Fibroblast of lung (primary cell): ENCODE data around the gene TPT1. TPM values are rescaled to one million over a fixed set of nuclear protein-coding genes. Genes with fewer than 3 reads are reported as not detected.
"Not testable (repeated sequence)": the region's sequence is repeated elsewhere in the genome, so short reads cannot be mapped to it uniquely, and the experiment has no call there.

Experiments used
- DNase-seq, 2 donors: peaks; one replicate each; pipeline versions ENCODE4 v3.0.0 to v3.0.0-alpha.2; 2010; ENCODE audit warnings: low read depth in 2 of 2
- H2AFZ ChIP-seq: 2 replicates; pipeline ENCODE4 v1.5.1; 2012; ENCODE audit warnings: low read length, control low read depth, inconsistent platforms
- H3K27ac ChIP-seq: 2 replicates; pipeline ENCODE4 v1.5.1; 2011; ENCODE audit warnings: low read length, control low read depth; ENCODE audit not compliant: insufficient read depth
- H3K27me3 ChIP-seq: 2 replicates; pipeline ENCODE4 v1.5.1; 2011; ENCODE audit warnings: mild to moderate bottlenecking, low read length; ENCODE audit not compliant: control insufficient read depth, insufficient read depth
- H3K36me3 ChIP-seq: 2 replicates; pipeline ENCODE4 v1.5.1; 2011; ENCODE audit warnings: low read length; ENCODE audit not compliant: control insufficient read depth, insufficient read depth
- H3K4me1 ChIP-seq: 2 replicates; pipeline ENCODE4 v1.5.1; 2011; ENCODE audit warnings: low read length; ENCODE audit not compliant: control insufficient read depth, insufficient read depth; ENCODE audit errors: extremely low read depth
- H3K4me2 ChIP-seq: 2 replicates; pipeline ENCODE4 v1.5.1; 2011; ENCODE audit warnings: low read length, control low read depth; ENCODE audit not compliant: insufficient read depth; ENCODE audit errors: extremely low read depth
- H3K4me3 ChIP-seq, 4 experiments: fragments of 200-600 bp in 1 of 4; sonication (generic) in 1 of 4; replicated peaks in 1 of 4; 2 replicates each; pipeline ENCODE4 v1.5.1; 2011 to 2016; ENCODE audit warnings: low read length in 4 of 4, low read depth in 3 of 4, mild to moderate bottlenecking in 3 of 4, control low read depth in 2 of 4, inconsistent platforms in 1 of 4, mixed read lengths in 1 of 4; ENCODE audit not compliant: insufficient read depth in 1 of 4; ENCODE audit errors: control extremely low read depth in 1 of 4
- H3K79me2 ChIP-seq: 2 replicates; pipeline ENCODE4 v1.5.1; 2012; ENCODE audit warnings: mild to moderate bottlenecking, low read length, inconsistent platforms; ENCODE audit not compliant: control insufficient read depth, insufficient read depth
- H3K9ac ChIP-seq: 2 replicates; pipeline ENCODE4 v1.5.1; 2011; ENCODE audit warnings: mild to moderate bottlenecking, low read length, control low read depth; ENCODE audit not compliant: insufficient read depth
- H3K9me3 ChIP-seq: 2 replicates; pipeline ENCODE4 v1.5.1; 2012; ENCODE audit warnings: low read depth, low read length; ENCODE audit not compliant: control insufficient read depth, insufficient read depth
- H4K20me1 ChIP-seq: 2 replicates; pipeline ENCODE4 v1.5.1; 2011; ENCODE audit warnings: low read length; ENCODE audit not compliant: control insufficient read depth, insufficient read depth; ENCODE audit errors: extremely low read depth
- EZH2 ChIP-seq: IDR thresholded peaks from 2 replicates; pipeline ENCODE4 v1.5.1; 2012; ENCODE audit warnings: low read length, control low read depth, mild to moderate bottlenecking; ENCODE audit errors: missing control alignments
- polyA minus RNA-seq: library from RNA; depleted of rRNA, polyadenylated mRNA; stranded (reverse); fragments of >200 nt; gene quantifications from 2 replicates; pipeline ENCODE4 v1.2.3, GENCODE V29; 2011; ENCODE audit warnings: low replicate concordance
- polyA plus RNA-seq, 2 donors: library from polyadenylated mRNA; depleted of rRNA in 1 of 2; stranded (reverse) in 1 of 2; unstranded in 1 of 2; fragments of >200 nt; gene quantifications; 2 replicates each; pipeline ENCODE4 v1.2.1, GENCODE V29; 2011 to 2012; ENCODE audit warnings: missing spikeins in 1 of 2
- total RNA-seq: library from RNA; depleted of rRNA; stranded (reverse); fragments of >200 nt; gene quantifications from 2 replicates; pipeline ENCODE4 v1.2.1, GENCODE V29; 2014
- TF ChIP-seq, protein P1 (sequence below), 2 donors: IDR thresholded peaks in 1 of 2; conservative IDR thresholded peaks in 1 of 2; 1 replicate in 1 of 2; 2 replicates in 1 of 2; pipeline ENCODE4 v1.5.1; 2011 to 2012; ENCODE audit warnings: low read length in 2 of 2, control low read depth in 1 of 2, inconsistent platforms in 1 of 2, low read depth in 1 of 2, mild to moderate bottlenecking in 1 of 2

The TPT1 gene
- 2,237 and 3,546 TPM in 2 replicates for total RNA-seq
- 4,519 and 5,502 TPM in 2 replicates for polyA plus RNA-seq
- 4,029 and 5,282 TPM in 2 replicates for polyA plus RNA-seq (2012)
- 367 and 621 TPM in 2 replicates for polyA minus RNA-seq

DNA sequence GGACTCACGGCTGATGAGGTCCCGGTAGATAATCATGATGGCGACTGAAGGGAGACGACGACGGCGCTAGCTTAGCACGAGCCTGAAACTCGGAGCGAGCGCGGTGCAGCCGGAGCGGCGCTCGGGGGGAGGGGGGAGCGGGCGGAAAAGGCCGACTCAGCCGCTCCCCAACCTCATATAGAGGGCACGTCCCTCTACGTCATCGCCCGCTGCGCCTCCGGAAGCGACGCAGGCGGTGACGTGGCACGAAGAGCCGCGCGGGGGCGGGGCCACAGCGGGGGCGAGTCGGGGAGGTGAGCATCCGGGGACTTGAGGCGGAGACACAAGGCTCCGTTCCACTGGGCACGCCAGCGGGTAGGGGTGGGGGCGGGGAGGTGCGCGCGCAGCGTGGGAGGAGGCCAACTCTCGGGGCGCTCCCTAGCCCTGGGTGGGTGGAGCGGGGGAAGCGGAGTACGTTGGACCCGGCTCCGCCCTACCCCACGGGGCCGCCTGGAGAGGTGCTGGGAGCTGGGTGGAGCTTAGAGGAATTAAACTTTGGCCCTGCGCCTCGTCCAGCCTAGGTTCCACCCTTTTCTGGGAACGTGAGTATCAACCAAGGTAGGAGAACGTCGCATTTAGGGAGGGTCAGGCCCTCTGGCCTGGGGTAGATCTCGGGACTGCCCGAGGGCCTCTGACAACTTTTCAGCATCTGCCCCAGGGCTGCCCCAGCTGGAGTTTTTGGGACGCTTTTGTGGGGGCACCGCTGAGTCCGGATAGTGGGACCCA, at the start of gene TPT1:
TSS of gene TPT1 (minus strand) at position 150 of the 765 bp plus-strand sequence. CDS start at position 36, 114 bp downstream.
- Histone ChIP-seq H3K9ac (peak within 1 kb of the TSS; percentile 99), H3K36me3 (peaks cover 22% of the 10 kb centered on the region), H3K27ac (peak within 1 kb of the TSS; percentile 98), H3K79me2 (peaks cover 55% of the 10 kb centered on the region), H3K4me1 (peaks cover 3% of the 10 kb centered on the region), H3K4me3 (peak within 1 kb of the TSS; percentile 82 to 94 (median 88)), H3K27me3 (no peaks in the 10 kb centered on the region), H2AFZ (peak within 1 kb of the TSS; percentile 79), H3K4me2 (peak within 1 kb of the TSS; percentile 90), H4K20me1 (peaks cover 9% of the 10 kb centered on the region), H3K9me3 (no peaks in the 10 kb centered on the region)
- TF ChIP-seq EZH2, result no peak
- TF ChIP-seq, protein P1, sequence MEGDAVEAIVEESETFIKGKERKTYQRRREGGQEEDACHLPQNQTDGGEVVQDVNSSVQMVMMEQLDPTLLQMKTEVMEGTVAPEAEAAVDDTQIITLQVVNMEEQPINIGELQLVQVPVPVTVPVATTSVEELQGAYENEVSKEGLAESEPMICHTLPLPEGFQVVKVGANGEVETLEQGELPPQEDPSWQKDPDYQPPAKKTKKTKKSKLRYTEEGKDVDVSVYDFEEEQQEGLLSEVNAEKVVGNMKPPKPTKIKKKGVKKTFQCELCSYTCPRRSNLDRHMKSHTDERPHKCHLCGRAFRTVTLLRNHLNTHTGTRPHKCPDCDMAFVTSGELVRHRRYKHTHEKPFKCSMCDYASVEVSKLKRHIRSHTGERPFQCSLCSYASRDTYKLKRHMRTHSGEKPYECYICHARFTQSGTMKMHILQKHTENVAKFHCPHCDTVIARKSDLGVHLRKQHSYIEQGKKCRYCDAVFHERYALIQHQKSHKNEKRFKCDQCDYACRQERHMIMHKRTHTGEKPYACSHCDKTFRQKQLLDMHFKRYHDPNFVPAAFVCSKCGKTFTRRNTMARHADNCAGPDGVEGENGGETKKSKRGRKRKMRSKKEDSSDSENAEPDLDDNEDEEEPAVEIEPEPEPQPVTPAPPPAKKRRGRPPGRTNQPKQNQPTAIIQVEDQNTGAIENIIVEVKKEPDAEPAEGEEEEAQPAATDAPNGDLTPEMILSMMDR (conservative IDR thresholded peaks at IDR 0.05 in 1 of 2, IDR thresholded peaks at IDR 0.05 in 1 of 2; ENCODE audit: low read depth in 1 of 2, low read length in 2 of 2), result no peak
- peak; percentile 97 to 99 for DNase-seq

DNA sequence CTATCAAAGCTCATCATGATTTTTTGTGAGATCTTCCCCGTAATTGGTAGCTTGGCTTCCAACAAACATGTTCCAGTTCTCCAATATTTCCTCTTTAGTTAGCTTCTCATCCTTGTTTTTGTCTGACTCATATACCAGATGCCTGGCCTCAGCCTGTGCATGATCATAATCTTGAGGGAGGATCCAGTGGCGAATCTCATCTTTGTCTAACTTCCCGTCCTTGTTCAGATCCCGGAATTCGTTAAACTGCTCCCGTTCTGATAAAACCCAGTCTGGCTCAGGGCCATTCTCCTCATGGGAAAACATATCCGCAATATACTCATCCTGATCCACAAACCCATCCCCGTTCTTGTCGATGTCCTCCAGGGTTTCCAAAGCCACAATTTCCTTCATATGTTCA, 49.4 kb upstream of the TPT1 start:
- H3K27ac ChIP-seq, H3K36me3 ChIP-seq, H4K20me1 ChIP-seq, DNase-seq, H3K9me3 ChIP-seq, H3K27me3 ChIP-seq, H2AFZ ChIP-seq, H3K4me3 ChIP-seq, H3K4me1 ChIP-seq, H3K4me2 ChIP-seq, H3K79me2 ChIP-seq, H3K9ac ChIP-seq: not testable (repeated sequence)

DNA sequence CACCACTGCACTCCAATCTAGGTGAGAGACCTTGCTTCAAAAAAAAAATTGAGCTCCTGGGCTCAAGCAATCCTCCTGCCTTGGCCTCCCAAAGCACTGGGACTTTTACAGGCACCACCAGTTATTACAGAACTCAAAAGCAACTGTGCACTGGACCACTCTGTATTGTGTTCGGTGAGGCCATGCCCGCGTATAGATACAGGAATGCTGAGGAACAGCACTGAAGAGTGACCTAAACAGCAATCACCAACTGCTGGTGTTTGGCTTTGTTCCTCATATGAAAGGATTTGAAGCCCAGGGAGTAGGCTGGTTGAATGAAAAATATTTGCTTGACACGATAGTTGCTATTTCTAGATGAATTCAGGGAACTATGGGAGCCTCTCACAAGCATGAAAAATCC, 47.7 kb upstream of the TPT1 start:
- H3K9me3 ChIP-seq, result no peaks in the 10 kb centered on the region
- no peak overlapping the region for H3K4me3 ChIP-seq
- no peak overlapping the region for H3K27ac ChIP-seq
- H3K27me3 ChIP-seq, result no peaks in the 10 kb centered on the region
- no peak overlapping the region for H3K9ac ChIP-seq
- no peak overlapping the region for H3K4me2 ChIP-seq
- no peaks in the 10 kb centered on the region for H3K4me1 ChIP-seq
- TF ChIP-seq, protein P1 (conservative IDR thresholded peaks at IDR 0.05 in 1 of 2, IDR thresholded peaks at IDR 0.05 in 1 of 2; ENCODE audit: low read depth in 1 of 2, low read length in 2 of 2), result no peak
- no peak for TF ChIP-seq EZH2
- H3K79me2 ChIP-seq, result no peaks in the 10 kb centered on the region
- H2AFZ ChIP-seq, result no peak overlapping the region
- no peaks in the 10 kb centered on the region for H3K36me3 ChIP-seq
- DNase-seq, result no peak
- no peaks in the 10 kb centered on the region for H4K20me1 ChIP-seq

DNA sequence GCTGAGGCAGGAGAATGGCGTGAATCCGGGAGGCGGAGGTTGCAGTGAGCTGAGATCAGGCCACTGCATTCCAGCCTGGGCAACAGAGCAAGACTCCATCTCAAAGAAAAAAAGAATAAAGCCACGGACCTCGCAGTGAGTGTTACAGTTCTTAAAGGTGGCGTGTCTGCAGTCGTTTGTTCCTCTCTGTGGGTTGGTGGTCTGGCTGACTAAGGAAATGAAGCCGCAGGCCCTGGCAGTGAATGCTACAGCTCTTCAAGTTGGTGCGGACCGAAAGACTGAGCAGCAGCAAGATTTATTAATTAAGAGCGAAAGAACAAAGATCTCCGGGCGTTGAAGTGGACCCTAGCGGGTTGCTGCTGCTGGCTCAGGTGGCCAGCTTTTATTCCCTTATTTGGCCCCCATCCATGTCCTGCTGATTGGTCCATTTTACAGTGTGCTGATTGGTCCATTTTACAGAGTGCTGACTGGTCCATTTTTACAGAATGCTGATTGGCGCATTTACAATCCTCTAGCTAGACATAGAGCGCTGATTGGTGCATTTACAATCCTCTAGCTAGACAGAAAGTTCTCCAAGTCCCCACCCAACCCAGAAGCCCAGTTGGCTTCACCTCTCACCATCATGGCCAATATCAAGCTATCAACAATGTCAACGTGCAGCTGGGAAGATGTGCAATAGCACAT, 46.1 kb upstream of the TPT1 start:
- not testable (repeated sequence) for H3K27me3 ChIP-seq, H3K36me3 ChIP-seq, H3K9me3 ChIP-seq, H4K20me1 ChIP-seq, H3K4me1 ChIP-seq, H3K4me3 ChIP-seq, H3K79me2 ChIP-seq, DNase-seq, H3K9ac ChIP-seq, H3K4me2 ChIP-seq, H3K27ac ChIP-seq, H2AFZ ChIP-seq
